ENCODE results near the gene TALDO1. TPM values are rescaled to one million over a fixed set of nuclear protein-coding genes. Genes with fewer than 3 reads are reported as not detected.

The TALDO1 gene
- total RNA-seq, 2 donors from 2014 or later = 132 to 232 TPM

- DNase-seq (ENCODE audit: low spot score) = no peak
- no peak for TF ChIP-seq CTCF (IDR thresholded peaks at IDR 0.05)
- Histone ChIP-seq H3K4me3 (no peak overlapping the region), H3K36me3 (no peaks in the 10 kb centered on the region), H3K4me1 (ENCODE audit: control insufficient read depth in 1 of 2, low read depth in 2 of 2) (peaks cover 4 to 9% of the 10 kb centered on the region in 2 donors), H3K9me3 (no peaks in the 10 kb centered on the region), H3K27ac (no peak overlapping the region), H3K27me3 (replicated peaks; ENCODE audit: insufficient read depth) (no peaks in the 10 kb centered on the region)
- no peak for ATAC-seq (ENCODE audit: insufficient number of reproducible peaks, low FRiP score, low read depth)
Measured at GRCh38 chr11:742571-743201, 4.6 kb upstream of the TALDO1 start.

GRCh38 chr11:745428-745827 lies 1.8 kb upstream of the TALDO1 start:
- Histone ChIP-seq H3K27ac (no peak overlapping the region), H3K4me3 (no peak overlapping the region), H3K36me3 (no peaks in the 10 kb centered on the region), H3K9me3 (no peaks in the 10 kb centered on the region), H3K4me1 (ENCODE audit: control insufficient read depth in 1 of 2, low read depth in 2 of 2) (peaks cover 19 to 32% of the 10 kb centered on the region in 2 donors), H3K27me3 (replicated peaks; ENCODE audit: insufficient read depth) (no peaks in the 10 kb centered on the region)
- TF ChIP-seq CTCF (IDR thresholded peaks at IDR 0.05) = no peak
- DNase-seq (ENCODE audit: low spot score) = no peak
- no peak for ATAC-seq (ENCODE audit: insufficient number of reproducible peaks, low FRiP score, low read depth)

- H3K4me3 ChIP-seq = peak overlapping the region; percentile 90
- DNase-seq (ENCODE audit: low spot score) = no peak
Measured at GRCh38 chr11:746289-747157, 741 bp upstream of the TALDO1 start.

GRCh38 chr11:748007-748359 lies 719 bp downstream of the TALDO1 start:
- H3K9me3 ChIP-seq = no peaks in the 10 kb centered on the region
- peak overlapping the region; percentile 90 for H3K4me3 ChIP-seq
- DNase-seq (ENCODE audit: low spot score) (no peak), ATAC-seq (ENCODE audit: insufficient number of reproducible peaks, low FRiP score, low read depth) (no peak)
- H3K27me3 ChIP-seq (replicated peaks; ENCODE audit: insufficient read depth) = no peaks in the 10 kb centered on the region
- H3K27ac ChIP-seq = peak overlapping the region; percentile 86 to 93
- no peak for TF ChIP-seq CTCF (IDR thresholded peaks at IDR 0.05)
- no peaks in the 10 kb centered on the region for H3K36me3 ChIP-seq
- H3K4me1 ChIP-seq (ENCODE audit: control insufficient read depth in 1 of 2, low read depth in 2 of 2) = peaks cover 19 to 32% of the 10 kb centered on the region in 2 donors

More at GRCh38 chr11:746289-747157, 741 bp upstream of the TALDO1 start:
- no peaks in the 10 kb centered on the region for H3K9me3 ChIP-seq
- H3K27me3 ChIP-seq (replicated peaks; ENCODE audit: insufficient read depth) = no peaks in the 10 kb centered on the region
- H3K4me1 ChIP-seq (ENCODE audit: control insufficient read depth in 1 of 2, low read depth in 2 of 2) = peaks cover 19 to 32% of the 10 kb centered on the region in 2 donors
- no peak for TF ChIP-seq CTCF (IDR thresholded peaks at IDR 0.05)
- peak; percentile 16 for ATAC-seq (ENCODE audit: insufficient number of reproducible peaks, low FRiP score, low read depth)
- no peaks in the 10 kb centered on the region for H3K36me3 ChIP-seq
- H3K27ac ChIP-seq = peak overlapping the region; percentile 86 to 93

- Histone ChIP-seq H3K27ac (no peak overlapping the region), H3K27me3 (replicated peaks; ENCODE audit: insufficient read depth) (no peaks in the 10 kb centered on the region), H3K4me1 (ENCODE audit: control insufficient read depth in 1 of 2, low read depth in 2 of 2) (peaks cover 19 to 32% of the 10 kb centered on the region in 2 donors), H3K4me3 (peak overlapping the region; percentile 2), H3K9me3 (no peaks in the 10 kb centered on the region), H3K36me3 (no peaks in the 10 kb centered on the region)
- no peak for DNase-seq (ENCODE audit: low spot score)
- ATAC-seq (ENCODE audit: insufficient number of reproducible peaks, low FRiP score, low read depth) = no peak
- no peak for TF ChIP-seq CTCF (IDR thresholded peaks at IDR 0.05)
Measured at GRCh38 chr11:749731-750130, 2.5 kb downstream of the TALDO1 start.

Data from thoracic aorta (tissue), 2 donors.